CD4-positive, CD25-positive, alpha-beta regulatory T cell (primary cell): ENCODE data around the gene MRPL28. TPM values are rescaled to one million over a fixed set of nuclear protein-coding genes. Genes with fewer than 3 reads are reported as not detected.
A peak's percentile ranks its signal among the peaks of the same experiment; 100 is the strongest.
"Not testable (repeated sequence)": the region's sequence is repeated elsewhere in the genome, so short reads cannot be mapped to it uniquely, and the experiment has no call there.

Experiments
- ATAC-seq, 2 donors: fragments of 150-1000 bp; cut with Tn5 transposase; one replicate each; pipeline ENCODE4 v1.10.0; 2021; ENCODE audit warnings: low read depth in 2 of 2, moderate number of reproducible peaks in 2 of 2, moderate library complexity in 1 of 2
- DNase-seq, 3 donors: peaks; one replicate each; pipeline versions ENCODE4 v3.0.0 to v3.0.0-alpha.2; 2012 to 2022; ENCODE audit warnings: mixed read lengths in 1 of 3
- H3K27ac ChIP-seq: one replicate; pipeline ENCODE4 v1.7.0; 2013; ENCODE audit warnings: mild to moderate bottlenecking, low read length; ENCODE audit not compliant: insufficient read depth, poor library complexity, severe bottlenecking
- H3K27me3 ChIP-seq: one replicate; pipeline ENCODE4 v1.7.0; 2013; ENCODE audit warnings: low read length; ENCODE audit not compliant: control insufficient read depth, insufficient read depth
- H3K36me3 ChIP-seq: one replicate; pipeline ENCODE4 v1.7.0; 2013; ENCODE audit warnings: mild to moderate bottlenecking, low read length, moderate library complexity; ENCODE audit not compliant: control insufficient read depth, insufficient read depth
- H3K4me1 ChIP-seq: 2 replicates; pipeline ENCODE4 v1.7.0; 2013; ENCODE audit warnings: mild to moderate bottlenecking, low read length; ENCODE audit not compliant: insufficient read depth, control insufficient read depth, poor library complexity, severe bottlenecking
- H3K4me3 ChIP-seq: one replicate; pipeline ENCODE4 v1.7.0; 2013; ENCODE audit warnings: low read depth, mild to moderate bottlenecking, low read length, moderate library complexity
- H3K9me3 ChIP-seq, 2 experiments: 1 replicate in 1 of 2; 2 replicates in 1 of 2; pipeline ENCODE4 v1.7.0; 2013; ENCODE audit warnings: low read length in 2 of 2, mild to moderate bottlenecking in 1 of 2, moderate library complexity in 1 of 2; ENCODE audit not compliant: control insufficient read depth in 2 of 2
- H3K27ac Mint-ChIP-seq, 3 donors: one replicate each; pipeline ENCODE4 v1.8.0; 2020 to 2022; ENCODE audit warnings: mild to moderate bottlenecking in 3 of 3, mixed read lengths in 3 of 3, moderate library complexity in 2 of 3
- H3K27me3 Mint-ChIP-seq: one replicate; pipeline ENCODE4 v1.8.0; 2022; ENCODE audit warnings: mild to moderate bottlenecking, mixed read lengths
- H3K36me3 Mint-ChIP-seq: one replicate; pipeline ENCODE4 v1.8.0; 2020; ENCODE audit warnings: mixed read lengths
- H3K4me1 Mint-ChIP-seq, 4 donors: one replicate each; pipeline ENCODE4 v1.8.0; 2020 to 2022; ENCODE audit warnings: mixed read lengths in 4 of 4, mild to moderate bottlenecking in 1 of 4
- H3K4me3 Mint-ChIP-seq, 4 donors: one replicate each; pipeline ENCODE4 v1.8.0; 2020 to 2022; ENCODE audit warnings: mild to moderate bottlenecking in 4 of 4, mixed read lengths in 4 of 4, moderate library complexity in 3 of 4
- H3K9me3 Mint-ChIP-seq, 7 donors: one replicate each; pipeline ENCODE4 v1.8.0; 2020 to 2022; ENCODE audit warnings: mixed read lengths in 7 of 7, mild to moderate bottlenecking in 3 of 7, moderate library complexity in 2 of 7
- polyA plus RNA-seq, 4 donors: library from polyadenylated mRNA; unstranded; fragments of 300-500 nt; fragmentation: Illumina TruSeq; gene quantifications; one replicate each; pipeline ENCODE4 v1.2.3, GENCODE V29; 2021
- total RNA-seq: library from RNA; stranded (reverse); gene quantifications from one replicate; pipeline ENCODE4 v1.2.3, GENCODE V29; 2022

The MRPL28 gene
- total and polyA plus RNA-seq, 5 donors from 2014 or later = 37.8 to 109 (median 72.1) TPM

- no peak overlapping the region for H3K4me3 ChIP-seq
- H3K4me1 Mint-ChIP-seq = peaks cover 5 to 27% (median 5%) of the 10 kb centered on the region in 4 donors
- no peak for DNase-seq
- H3K27me3 ChIP-seq = no peaks in the 10 kb centered on the region
- peaks cover 38% of the 10 kb centered on the region for H3K4me1 ChIP-seq
- H3K4me3 Mint-ChIP-seq = peak overlapping the region in 3 of 4 donors; percentile 84 to 92 (median 85)
- H3K27ac Mint-ChIP-seq = peak overlapping the region in 2 of 3 donors; percentile 31 to 77
- no peaks in the 10 kb centered on the region for H3K9me3 Mint-ChIP-seq
- no peaks in the 10 kb centered on the region for H3K9me3 ChIP-seq
- peaks cover 5% of the 10 kb centered on the region for H3K36me3 ChIP-seq
- peak overlapping the region; percentile 41 for H3K27ac ChIP-seq
- no peaks in the 10 kb centered on the region for H3K36me3 Mint-ChIP-seq
- H3K27me3 Mint-ChIP-seq = no peaks in the 10 kb centered on the region
- no peak for ATAC-seq
These were observed 9.0 kb upstream of the MRPL28 start for GRCh38 chr16:379183-379960.

DNA sequence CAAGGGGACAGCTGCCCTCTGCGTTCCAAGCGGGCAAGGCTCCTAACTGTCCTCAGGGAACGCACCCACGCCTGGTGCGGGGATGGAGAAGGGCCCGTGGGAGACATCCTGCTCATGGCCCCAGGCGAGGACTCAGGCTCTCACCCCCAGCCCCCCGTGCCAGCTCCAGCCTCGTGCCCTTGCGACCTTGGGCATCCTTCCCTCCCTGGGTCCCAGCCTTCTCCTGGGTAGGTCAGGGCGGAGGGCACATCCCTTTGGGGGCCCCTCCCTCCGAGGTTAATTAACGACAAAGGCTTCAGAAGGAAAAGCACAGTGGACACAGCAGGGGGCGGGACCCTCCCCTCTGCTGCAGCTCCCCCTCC is 8.5 kb upstream of the MRPL28 start:
- Mint-ChIP-seq H3K4me1 (peaks cover 5 to 23% (median 5%) of the 10 kb centered on the region in 4 donors), H3K27ac (peak overlapping the region in 1 of 3 donors; percentile 25), H3K4me3 (peak overlapping the region in 2 of 4 donors; percentile 28 to 92), H3K27me3 (no peaks in the 10 kb centered on the region), H3K9me3 (no peaks in the 10 kb centered on the region), H3K36me3 (no peaks in the 10 kb centered on the region)
- H3K27ac ChIP-seq = peak overlapping the region; percentile 2
- peaks cover 36% of the 10 kb centered on the region for H3K4me1 ChIP-seq
- no peak overlapping the region for H3K4me3 ChIP-seq
- H3K9me3 ChIP-seq = no peaks in the 10 kb centered on the region
- H3K36me3 ChIP-seq = peaks cover 8% of the 10 kb centered on the region
- H3K27me3 ChIP-seq = no peaks in the 10 kb centered on the region
- DNase-seq = no peak
- ATAC-seq = no peak

GRCh38 chr16:378113-378820 is 7.9 kb upstream of the MRPL28 start:
- H3K36me3 Mint-ChIP-seq, DNase-seq, H3K27me3 Mint-ChIP-seq, H3K27me3 ChIP-seq, H3K27ac ChIP-seq, H3K9me3 Mint-ChIP-seq, H3K9me3 ChIP-seq, H3K27ac Mint-ChIP-seq, ATAC-seq, H3K36me3 ChIP-seq, H3K4me3 ChIP-seq: not testable (repeated sequence)
- Mint-ChIP-seq H3K4me3 (peak overlapping the region in 2 of 4 donors; percentile 79 to 92), H3K4me1 (peaks cover 2 to 22% (median 5%) of the 10 kb centered on the region in 4 donors)
- H3K4me1 ChIP-seq = peaks cover 31% of the 10 kb centered on the region

- peaks cover 23% of the 10 kb centered on the region for H3K4me1 ChIP-seq
- ATAC-seq = no peak
- no peaks in the 10 kb centered on the region for H3K9me3 Mint-ChIP-seq
- peaks cover 8% of the 10 kb centered on the region for H3K36me3 ChIP-seq
- peaks cover 0 to 14% (median 3%) of the 10 kb centered on the region in 4 donors for H3K4me1 Mint-ChIP-seq
- H3K36me3 Mint-ChIP-seq = peaks cover 3% of the 10 kb centered on the region
- no peak overlapping the region for H3K4me3 Mint-ChIP-seq
- no peaks in the 10 kb centered on the region for H3K27me3 Mint-ChIP-seq
- H3K27ac ChIP-seq = no peak overlapping the region
- H3K9me3 ChIP-seq = no peaks in the 10 kb centered on the region
- H3K27me3 ChIP-seq = no peaks in the 10 kb centered on the region
- H3K4me3 ChIP-seq = no peak overlapping the region
- no peak overlapping the region for H3K27ac Mint-ChIP-seq
- no peak for DNase-seq
These were observed 7.1 kb upstream of the MRPL28 start for GRCh38 chr16:377419-377951.

GRCh38 chr16:376817-377418 is 6.6 kb upstream of the MRPL28 start:
- Mint-ChIP-seq H3K27ac (no peak overlapping the region), H3K4me3 (no peak overlapping the region), H3K4me1 (peaks cover 0 to 13% (median 2%) of the 10 kb centered on the region in 4 donors), H3K36me3 (peaks cover 3% of the 10 kb centered on the region), H3K27me3 (no peaks in the 10 kb centered on the region), H3K9me3 (no peaks in the 10 kb centered on the region)
- ATAC-seq = no peak
- Histone ChIP-seq H3K27ac (no peak overlapping the region), H3K4me1 (peaks cover 19% of the 10 kb centered on the region), H3K4me3 (no peak overlapping the region), H3K9me3 (no peaks in the 10 kb centered on the region), H3K27me3 (no peaks in the 10 kb centered on the region), H3K36me3 (peaks cover 8% of the 10 kb centered on the region)
- no peak for DNase-seq

DNA sequence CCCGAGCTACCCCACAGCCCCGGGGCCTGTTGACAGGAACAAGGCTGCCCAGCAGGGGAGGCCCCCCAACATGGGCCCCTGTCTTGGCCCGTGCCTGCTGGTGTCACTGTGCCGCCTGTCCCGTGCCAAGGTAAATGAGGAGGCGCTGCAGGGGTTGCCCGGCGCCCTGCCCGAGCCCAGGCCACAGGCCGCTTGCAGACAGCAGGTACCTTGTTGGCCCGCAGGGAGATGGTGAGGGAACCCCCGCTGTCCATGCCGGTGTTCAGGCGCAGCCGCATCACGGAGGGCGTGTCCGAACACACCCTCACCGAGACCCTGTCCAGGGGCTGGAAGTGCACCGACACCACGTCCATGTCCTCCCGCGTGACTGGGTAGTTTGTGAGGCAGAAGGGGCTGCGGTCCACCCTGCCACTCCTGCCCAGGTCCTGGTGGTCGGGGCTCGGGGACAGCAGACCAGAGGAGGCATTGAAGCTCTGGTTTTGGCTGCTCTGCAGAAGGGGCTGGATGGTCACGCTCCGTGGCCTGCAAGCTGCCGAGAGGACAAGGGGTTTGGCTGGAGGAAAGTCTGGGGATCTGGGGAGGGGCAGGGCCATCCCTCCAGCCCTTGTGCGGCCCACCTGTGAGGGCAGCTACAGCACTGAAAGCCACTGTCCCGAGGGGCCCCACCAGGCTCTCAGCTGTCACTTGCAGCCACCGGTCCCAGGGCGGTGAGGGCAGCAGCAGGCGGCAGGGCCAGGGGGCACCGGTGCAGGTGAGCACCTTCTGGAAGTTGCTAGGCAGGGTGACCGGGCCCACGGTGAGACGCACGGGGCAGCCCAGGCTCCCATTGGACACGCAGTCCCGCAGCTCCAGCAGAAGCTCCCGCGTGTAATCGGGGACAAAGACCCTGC is 5.8 kb upstream of the MRPL28 start:
- H3K27ac Mint-ChIP-seq = no peak overlapping the region
- peak overlapping the region in 1 of 4 donors; percentile 43 for H3K4me3 Mint-ChIP-seq
- H3K27me3 ChIP-seq = no peaks in the 10 kb centered on the region
- H3K4me1 Mint-ChIP-seq = peaks cover 0 to 14% (median 2%) of the 10 kb centered on the region in 4 donors
- ATAC-seq = no peak
- H3K4me1 ChIP-seq = peaks cover 19% of the 10 kb centered on the region
- peaks cover 3% of the 10 kb centered on the region for H3K36me3 Mint-ChIP-seq
- H3K9me3 Mint-ChIP-seq = no peaks in the 10 kb centered on the region
- H3K36me3 ChIP-seq = peaks cover 8% of the 10 kb centered on the region
- DNase-seq = no peak
- H3K27me3 Mint-ChIP-seq = no peaks in the 10 kb centered on the region
- no peaks in the 10 kb centered on the region for H3K9me3 ChIP-seq
- H3K27ac ChIP-seq = no peak overlapping the region
- H3K4me3 ChIP-seq = no peak overlapping the region

DNA sequence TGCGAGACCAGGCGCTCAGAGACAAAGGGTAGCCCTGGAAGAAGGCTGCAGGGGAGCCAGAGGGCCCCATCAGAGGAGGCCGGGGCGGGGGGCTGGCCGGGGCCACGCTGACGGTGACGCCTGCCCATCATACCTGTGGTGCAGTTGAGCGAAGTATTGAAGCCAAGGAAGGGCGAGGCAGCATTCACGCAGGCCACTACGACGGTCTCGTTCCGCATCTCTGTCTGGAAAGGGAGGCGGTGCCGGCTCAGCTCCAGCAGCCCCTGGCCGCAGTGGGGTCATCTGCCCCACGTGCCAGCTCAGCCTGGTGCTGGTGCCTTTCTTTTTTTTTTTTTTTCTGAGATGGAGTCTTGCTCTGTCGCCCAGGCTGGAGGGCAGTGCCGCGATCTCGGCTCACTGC is 4.9 kb upstream of the MRPL28 start:
- Mint-ChIP-seq H3K4me3 (no peak overlapping the region), H3K27ac (peak overlapping the region in 1 of 3 donors; percentile 60), H3K4me1 (peaks cover 0 to 18% (median 7%) of the 10 kb centered on the region in 4 donors), H3K9me3 (no peaks in the 10 kb centered on the region), H3K36me3 (peaks cover 8% of the 10 kb centered on the region), H3K27me3 (no peaks in the 10 kb centered on the region)
- Histone ChIP-seq H3K27ac (no peak overlapping the region), H3K9me3 (no peaks in the 10 kb centered on the region), H3K4me1 (peaks cover 17% of the 10 kb centered on the region), H3K36me3 (peaks cover 8% of the 10 kb centered on the region), H3K27me3 (no peaks in the 10 kb centered on the region), H3K4me3 (no peak overlapping the region)
- ATAC-seq (no peak), DNase-seq (no peak)
